ENCODE results near the gene C22orf39.

DNA sequence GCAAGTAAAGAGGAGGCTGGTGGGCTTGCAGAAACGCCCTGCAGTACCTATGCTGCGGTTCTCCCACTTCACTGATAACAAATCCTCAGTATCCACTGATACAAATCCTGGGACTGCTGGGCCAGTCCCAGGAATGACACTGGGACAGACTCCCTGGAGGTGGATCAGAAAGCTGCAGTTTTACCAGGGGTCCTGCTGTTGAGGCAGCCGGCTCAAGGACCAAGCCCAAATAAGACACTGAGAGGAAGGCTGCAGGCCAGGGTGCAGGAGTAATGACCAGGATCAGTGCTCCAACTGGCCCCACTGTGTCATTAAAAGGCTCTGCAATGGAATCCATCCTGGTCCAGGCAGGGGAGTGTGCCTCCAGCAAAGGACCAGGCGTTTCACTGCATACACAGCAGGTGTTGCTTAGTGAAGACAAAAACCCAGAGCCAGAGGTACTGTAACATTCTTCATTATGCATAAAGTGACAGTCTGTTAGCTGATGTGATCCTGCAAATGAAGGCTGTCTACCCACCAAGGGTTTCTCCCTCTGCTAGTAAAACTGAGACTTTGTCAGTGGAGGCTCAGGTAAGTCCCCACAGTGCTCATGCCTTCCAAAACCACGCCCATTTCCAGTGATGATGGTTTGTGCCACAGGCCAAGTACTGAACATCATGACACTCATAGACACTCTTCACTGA is 1.4 kb upstream of the C22orf39 start:
- TF ChIP-seq, protein P1, sequence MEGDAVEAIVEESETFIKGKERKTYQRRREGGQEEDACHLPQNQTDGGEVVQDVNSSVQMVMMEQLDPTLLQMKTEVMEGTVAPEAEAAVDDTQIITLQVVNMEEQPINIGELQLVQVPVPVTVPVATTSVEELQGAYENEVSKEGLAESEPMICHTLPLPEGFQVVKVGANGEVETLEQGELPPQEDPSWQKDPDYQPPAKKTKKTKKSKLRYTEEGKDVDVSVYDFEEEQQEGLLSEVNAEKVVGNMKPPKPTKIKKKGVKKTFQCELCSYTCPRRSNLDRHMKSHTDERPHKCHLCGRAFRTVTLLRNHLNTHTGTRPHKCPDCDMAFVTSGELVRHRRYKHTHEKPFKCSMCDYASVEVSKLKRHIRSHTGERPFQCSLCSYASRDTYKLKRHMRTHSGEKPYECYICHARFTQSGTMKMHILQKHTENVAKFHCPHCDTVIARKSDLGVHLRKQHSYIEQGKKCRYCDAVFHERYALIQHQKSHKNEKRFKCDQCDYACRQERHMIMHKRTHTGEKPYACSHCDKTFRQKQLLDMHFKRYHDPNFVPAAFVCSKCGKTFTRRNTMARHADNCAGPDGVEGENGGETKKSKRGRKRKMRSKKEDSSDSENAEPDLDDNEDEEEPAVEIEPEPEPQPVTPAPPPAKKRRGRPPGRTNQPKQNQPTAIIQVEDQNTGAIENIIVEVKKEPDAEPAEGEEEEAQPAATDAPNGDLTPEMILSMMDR (IDR thresholded peaks at IDR 0.05; ENCODE audit: low read depth, low read length, poor library complexity, severe bottlenecking), result no peak
- no peak for TF ChIP-seq EZH2phosphoT487 (IDR thresholded peaks at IDR 0.05; ENCODE audit: borderline replicate concordance, low read length)
